Pons (tissue), 1 donor: Measurements from ENCODE around the gene P2RX1.

Experiments
- DNase-seq: peaks from one replicate; pipeline ENCODE4 v3.0.0-alpha.2; 2016; ENCODE audit warnings: low spot score

Gene P2RX1

DNA sequence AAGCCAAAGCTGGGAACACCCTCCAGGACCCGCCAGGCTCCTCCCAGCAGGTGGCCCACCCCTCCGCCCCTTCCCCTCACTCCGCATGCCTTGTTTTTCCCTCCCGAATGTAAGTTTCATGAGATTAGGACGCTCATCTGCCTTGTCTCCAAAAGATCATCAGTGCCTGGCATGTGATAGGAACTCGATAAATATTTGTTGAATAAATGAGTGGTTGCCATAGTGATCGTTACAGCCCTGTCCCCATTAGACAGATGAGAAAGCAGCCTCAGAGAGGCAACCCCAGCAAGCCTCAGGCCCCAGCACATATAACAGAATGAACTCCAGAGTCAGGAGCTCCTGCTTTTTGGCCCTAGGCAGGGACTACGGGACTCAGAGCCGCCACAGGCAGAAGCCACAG lies 28.5 kb downstream of the P2RX1 start:
- no peak for DNase-seq

DNA sequence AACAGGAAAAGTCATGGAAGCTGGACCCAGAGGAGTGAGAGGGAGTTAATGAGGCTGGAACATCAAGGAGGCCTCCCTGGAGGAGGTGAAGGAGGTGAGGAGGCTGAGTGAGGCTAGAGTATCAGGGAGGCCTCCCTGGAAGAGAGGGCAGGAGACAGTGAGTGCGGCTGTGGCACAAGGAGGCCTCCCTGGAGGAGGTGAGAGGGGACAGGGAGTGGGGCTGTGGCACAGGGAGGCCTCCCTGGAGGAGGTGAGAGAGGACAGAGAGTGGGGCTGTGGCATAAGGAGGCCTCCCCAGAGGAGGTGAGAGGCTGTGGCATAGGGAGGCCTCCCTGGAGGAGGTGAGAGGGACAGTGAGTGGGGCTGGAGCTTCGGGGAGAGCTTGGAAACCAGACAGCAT lies 28.9 kb downstream of the P2RX1 start:
- DNase-seq, result no peak

DNA sequence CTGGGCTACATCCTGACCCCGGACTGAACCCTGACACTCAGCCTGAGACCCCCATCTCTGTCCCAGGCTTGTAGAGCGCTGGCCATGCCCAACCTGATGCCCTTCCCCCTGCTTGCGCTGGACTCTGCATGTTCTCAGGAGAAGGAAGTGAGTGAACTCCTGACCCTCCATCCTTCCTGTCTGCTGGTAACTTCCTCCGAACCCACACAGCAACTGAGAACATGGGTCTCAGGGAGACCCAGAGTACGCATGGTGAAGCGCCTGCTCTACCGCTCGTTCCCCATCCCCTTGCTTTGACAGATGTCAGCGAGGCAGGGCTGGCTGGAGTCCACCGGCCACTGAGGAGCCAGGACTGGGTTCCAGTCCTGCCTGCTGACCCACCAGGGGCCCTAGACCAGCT lies 29.5 kb downstream of the P2RX1 start:
- DNase-seq, result peak; percentile 73

DNA sequence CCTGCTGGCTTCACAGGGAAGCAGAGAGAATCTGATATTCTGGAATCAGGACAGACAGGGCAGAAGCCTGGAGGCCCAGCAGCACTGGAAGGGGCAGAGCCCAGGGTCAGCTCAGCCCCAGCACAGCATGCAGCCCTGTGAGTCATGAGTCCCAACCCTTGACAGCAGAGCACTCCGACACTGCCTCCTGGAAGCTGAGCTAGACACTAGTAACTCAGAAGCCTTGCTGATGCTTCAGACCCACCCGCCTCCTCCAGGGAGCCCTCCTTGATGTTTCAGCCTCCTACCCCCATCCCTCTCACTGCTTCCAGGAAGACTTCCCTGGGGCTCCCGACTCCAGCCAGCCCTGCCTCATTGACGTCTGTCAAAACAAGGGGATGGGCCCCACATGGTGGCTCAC lies 30.3 kb downstream of the P2RX1 start:
- no peak for DNase-seq

DNA sequence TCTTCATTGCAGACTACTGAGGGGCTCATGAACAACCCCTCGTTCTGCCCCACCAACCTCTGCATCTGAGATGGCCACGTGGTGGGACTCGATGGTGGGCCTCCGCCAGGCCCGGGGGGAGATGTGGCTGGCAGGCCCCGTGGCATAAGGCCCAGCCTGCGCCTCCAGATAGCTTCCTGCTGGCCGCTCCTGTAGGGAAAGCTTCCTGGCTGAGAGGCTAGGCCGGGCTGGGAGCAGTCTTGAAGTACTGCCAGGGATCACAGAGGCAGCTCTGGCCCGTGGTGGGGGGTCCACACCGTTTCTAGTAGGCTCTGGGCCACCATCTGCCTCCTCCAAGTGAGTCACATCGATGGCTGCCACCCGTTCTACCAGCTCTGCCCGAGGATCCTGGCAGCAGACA lies 31.0 kb downstream of the P2RX1 start:
- no peak for DNase-seq

DNA sequence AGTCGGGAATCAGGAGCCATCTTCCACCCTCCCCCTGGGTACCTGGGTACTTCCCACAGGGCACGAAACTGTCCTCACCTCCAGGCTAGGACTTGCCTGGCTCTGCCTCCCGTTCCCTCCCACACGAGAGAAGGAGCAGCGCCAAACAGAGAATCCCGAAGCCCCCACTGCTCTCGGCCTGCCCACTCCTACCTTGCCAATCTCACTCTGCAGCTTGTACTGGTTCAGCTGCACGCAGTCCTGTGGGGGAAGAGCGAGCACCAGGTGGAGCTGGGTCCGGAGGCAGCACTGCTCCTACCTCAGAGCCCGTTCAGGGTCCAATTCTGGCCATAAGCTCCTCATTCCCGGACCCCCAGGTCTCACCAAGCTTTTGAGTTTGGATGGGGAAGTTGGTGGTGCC lies 32.1 kb downstream of the P2RX1 start:
- DNase-seq, result no peak

DNA sequence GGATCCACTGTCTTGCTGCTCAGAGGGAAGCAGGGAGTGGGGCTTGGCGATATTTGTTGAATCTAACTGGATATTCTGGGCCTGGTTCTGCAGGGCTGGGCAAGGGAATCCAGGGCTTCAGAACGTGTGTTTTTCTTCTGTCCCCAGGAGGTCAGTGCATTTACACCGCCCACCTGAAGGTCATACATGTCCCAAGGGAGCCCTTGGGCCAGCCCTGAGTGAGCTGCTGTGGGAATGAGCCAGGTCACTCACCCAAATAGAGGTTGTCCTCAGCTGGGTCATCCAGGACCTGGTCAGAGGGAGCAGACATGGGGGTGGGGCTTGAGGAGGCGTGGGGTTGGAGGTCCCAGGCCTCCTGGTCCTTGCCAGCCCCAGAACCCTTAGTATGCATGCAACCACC lies 34.0 kb downstream of the P2RX1 start:
- DNase-seq, result no peak

DNA sequence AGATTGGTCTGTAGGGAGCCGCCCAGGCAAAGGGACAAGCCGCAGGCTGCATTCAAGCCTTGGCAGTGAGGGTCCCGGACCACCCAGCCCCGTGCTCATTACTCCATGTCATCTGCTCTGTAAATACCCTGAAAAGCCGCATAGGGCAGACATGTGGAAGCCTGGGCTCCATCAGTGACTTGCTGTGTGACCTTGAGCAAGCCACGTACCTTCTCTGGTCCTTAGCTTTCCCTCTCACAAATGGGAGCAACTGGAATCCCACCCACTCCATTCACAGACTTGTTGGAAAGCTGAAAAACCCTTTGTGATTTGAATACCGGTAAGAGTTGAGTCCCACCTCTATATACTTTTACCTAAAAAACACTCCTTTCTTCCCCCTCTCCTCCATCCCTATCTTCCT lies 35.3 kb downstream of the P2RX1 start:
- no peak for DNase-seq

DNA sequence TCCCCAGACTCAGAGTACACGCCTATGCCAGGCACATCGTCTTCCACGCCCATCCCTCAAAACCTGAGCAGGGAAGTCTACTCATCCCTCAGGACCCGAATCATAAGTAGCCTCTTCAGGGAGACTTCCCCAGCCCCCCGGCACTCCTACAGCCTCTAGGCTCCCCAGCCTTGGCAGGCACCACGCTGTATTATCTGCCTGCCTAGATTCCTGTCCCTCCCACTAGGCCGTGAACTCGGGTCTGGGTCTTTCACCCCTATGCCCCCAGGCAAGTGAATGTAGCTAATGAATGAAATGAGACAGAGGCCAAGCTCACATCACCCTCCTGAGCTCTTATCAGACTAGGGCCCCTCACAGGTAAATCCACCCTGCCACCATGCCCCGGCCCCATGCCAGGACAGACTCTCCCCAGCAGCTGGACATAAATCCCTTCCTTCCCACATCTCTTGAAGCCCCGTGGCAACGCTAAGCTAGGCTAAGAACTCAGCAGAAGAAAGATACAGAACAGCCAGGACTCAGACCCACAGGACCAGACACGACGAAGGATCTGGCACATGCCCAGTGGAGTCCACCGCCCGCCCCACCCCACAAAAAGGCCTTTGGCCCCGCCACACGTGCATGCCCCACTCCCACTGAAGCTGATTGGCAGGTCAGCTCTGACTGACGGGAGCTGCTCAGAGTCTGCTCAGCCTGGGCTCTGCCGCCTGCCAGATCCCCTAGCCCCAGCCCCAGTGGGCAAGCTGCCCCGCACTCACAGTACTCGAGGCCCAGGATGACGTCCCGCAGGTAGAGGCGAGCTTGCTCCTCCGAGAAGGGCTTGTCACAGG lies 36.5 kb downstream of the P2RX1 start:
- DNase-seq, result no peak

DNA sequence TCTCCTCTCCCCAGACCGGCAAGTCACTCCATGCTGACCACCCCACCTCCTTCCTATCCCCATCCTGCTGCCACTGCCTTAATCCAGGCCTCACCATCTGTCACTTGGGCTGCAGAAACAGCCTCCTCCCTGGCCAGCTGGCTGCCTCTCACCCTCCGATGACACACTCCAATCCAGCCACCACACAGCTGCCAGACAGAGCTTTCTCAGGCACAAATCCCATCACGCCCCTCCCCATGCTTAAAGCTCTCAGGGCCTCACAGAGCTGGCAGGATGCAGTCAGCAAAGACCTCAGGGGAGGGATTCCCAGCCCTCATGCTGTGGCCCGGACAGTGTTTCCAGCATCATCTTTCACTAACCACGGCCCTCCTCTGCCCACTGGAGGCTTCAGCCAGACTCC lies 37.1 kb downstream of the P2RX1 start:
- DNase-seq, result no peak

DNA sequence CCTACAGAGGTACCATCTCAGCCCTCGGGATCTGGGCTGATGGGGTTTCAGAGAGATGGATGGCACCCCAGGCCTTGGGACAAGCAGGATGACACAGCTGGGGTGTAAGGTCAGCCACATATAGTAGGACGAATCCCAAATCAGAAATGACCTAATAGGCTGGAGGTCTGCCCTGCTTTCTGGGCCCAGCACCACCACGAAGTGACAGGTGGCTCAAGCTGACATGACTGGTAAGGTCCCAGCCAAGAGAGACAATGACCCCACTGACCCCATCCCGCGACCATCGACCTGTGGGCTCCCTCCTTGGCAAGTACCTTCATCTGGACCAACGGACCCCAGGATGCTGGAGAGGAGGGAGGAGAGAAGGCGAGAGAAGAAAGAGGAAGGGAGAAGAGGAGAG lies 39.0 kb downstream of the P2RX1 start:
- no peak for DNase-seq

DNA sequence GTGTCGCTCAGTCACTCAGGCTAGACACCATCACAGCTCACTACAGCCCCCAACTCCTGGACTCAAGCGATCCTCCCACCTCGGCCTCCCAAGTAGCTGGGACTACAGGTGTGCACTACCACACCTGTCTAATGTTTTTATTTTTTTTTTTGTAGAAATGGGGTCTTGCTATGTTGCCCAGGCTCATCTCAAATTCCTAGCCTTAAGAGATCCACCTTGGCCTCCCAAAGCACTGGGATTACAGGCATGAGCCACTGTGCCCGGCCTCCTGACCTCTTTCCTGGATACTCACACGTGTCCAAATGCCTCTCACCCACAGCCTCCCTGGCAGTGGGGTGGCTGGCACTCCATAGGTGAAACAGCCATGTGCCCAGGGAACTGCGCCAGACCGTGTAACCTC lies 40.9 kb downstream of the P2RX1 start:
- no peak for DNase-seq

DNA sequence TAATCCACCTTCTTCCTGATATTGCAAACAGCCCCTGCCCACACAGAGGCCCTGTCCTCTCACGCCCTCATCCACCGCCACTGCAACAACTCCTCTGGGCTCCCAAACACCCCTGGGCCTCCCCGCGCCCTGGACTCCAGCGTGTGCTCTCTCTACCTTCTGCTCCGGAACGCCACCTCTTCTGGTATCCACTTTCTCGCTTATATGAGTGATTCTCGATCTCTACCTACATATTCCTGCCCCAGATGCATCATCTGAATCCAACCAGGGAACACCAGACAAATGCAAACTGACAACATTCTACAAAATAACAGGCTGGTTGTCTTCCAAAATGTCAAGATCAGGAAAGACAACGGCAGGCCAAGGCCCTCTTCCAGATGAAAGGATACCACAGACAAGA lies 42.4 kb downstream of the P2RX1 start:
- DNase-seq, result no peak

DNA sequence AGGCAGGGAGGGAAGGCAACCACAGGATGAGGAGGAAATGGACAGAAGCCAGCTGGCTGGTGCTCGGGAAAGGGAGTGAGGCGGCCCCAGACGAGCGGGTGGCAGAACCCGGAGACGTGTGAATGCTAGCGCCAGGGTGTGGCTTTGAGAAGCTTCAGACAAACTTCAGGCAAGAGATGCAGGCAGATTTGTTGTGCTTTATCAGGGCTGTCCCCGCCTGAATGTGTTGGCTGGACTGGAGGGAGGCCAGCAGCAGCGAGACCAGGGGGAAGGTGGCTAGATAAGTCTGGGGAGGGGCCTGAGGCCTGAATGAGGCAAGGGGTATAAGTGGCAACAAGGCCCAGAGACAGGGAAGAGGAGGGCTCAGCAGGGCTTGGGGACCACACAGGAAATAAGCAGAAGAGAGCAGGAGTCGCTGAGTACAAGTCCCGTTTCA lies 45.4 kb downstream of the P2RX1 start:
- DNase-seq, result no peak

DNA sequence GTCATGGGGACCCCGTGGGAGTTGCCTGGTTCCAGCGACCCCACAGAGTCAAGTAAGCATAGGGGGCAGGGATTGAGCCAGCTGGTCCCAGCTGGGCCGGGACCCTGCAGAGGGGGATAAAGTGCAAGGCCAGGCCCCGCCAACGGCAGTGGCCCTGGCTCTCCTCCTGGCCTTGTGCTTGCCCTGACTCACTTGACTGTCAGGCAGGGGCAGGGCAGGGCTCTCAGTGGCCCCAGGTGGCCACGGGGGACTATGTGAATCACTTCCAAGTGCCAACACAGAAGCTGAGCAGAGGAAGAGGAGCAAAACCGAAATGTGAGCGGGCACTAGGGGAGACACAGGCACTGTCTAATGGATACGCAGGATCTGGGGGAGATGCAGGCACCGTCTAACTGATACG lies 48.7 kb downstream of the P2RX1 start:
- DNase-seq, result no peak

DNA sequence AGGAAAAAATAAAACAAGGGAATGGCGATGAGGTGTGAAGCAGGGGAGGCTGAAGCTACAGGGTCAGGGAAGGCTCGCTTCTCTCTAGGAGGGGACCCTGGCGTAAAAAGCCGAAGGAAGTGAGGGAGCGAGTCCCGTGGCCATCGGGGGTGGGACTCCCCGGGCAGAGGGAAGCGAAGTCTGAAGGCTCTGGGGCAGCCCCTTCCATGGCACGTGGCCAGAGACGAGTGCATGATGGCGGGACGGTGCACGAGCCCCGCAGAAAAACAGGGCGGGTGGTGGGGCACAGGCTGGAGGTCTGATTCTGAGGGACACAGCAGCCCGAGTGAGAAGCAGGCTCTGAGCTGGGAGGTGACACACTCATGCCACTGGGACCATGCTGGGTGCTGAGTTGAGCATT lies 49.2 kb downstream of the P2RX1 start:
- no peak for DNase-seq

DNA sequence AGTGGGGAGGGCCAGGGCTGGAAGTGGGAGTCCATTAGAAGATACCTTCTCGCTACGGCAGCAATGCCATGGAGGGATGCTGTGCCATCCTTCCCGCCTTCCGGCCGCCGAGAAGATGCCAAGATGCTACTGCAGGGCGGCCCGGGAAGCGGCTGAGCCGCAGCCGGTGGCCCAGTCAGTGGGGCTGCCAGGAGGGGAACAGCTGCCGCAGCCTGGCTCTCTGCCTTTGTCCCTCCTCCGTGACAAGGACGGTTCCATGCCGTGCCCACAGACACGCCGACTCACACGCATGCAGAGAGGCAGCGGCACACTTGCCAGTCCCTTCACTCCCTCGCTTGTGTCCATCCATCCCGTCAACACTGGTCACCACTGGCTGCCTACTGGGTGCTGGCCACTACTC lies 50.0 kb downstream of the P2RX1 start:
- DNase-seq, result no peak

DNA sequence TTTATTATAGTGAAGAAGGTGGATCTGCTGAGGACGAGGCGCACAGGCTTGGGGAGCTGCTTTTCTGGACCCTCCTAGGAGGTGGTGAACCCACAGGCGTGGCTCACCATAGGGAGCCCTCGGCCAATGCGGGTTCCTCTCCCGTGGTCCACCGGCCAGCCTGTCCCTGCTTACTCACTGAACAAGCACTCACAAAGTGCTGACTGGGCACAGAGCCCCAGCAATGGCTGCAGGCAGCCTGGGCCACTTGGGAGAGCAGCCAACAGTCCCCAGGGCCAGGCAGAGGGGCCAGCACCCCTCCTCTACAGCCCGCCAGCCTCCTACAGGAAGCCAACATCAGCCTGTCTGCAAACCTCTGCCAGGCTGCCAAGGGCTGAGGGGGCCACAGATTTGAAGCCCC lies 51.1 kb downstream of the P2RX1 start:
- no peak for DNase-seq

DNA sequence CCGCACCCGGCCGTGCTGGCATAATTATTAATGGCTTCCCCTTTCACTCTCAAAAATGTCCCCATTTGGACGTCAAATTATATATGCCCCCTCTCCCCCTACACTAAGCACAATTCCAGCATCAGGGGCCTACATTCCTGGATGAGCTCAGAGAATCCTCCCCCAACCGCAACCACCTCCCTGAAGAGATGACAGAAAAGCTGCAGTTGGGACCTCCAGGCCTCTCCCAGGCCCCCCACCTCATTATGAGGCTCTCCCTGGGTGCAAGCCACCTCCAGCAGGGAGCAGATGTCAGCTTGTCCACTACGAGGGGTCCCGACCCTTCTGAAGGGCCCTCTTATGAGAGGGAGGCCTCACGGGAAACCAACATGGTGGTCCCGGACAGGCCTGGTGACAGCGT lies 51.7 kb downstream of the P2RX1 start:
- no peak for DNase-seq

DNA sequence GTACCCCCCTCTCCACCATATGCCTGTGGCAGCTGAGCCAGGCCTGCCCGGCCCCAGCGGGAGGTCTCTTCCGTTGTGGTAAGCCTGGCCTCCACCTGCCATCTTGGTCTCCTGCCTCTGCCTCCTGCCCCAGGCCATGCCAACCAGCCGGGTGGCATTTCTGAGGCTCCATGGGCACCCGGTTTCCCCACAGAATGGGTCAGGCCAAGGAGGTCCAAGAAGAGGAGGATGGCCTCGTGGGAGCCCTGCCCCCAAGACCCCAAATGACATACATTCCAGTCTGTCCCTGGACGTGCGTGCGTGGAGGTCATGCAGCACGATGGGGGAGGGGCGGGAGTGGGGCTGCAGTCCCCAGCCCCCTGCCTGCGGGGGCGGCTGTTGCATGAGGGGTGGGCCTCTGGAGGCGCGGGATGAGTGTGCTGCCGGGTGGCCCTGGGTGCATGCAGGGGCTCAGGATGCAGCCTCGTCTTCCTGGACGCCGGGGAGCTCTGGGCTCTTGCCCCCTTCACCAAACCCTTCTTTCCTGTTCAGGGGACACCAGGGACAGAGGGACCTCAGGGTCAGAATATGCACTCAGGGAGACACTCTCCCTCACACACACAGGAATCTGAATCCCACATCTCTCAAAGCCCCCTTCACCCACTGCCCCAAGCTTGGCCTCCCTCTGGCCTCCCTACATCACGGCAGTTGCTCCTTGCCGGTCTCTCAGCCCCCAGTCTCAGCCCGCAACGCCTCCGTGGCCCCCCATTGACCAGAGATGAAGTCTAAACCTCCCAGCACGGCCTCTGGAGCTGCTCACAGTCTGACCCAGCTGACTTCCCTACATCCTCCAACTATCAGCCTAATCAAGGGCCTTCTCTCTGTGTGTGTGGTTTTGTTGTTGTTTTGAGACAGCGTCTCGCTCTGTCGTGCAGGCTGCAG lies 54.2 kb downstream of the P2RX1 start:
- no peak for DNase-seq

DNA sequence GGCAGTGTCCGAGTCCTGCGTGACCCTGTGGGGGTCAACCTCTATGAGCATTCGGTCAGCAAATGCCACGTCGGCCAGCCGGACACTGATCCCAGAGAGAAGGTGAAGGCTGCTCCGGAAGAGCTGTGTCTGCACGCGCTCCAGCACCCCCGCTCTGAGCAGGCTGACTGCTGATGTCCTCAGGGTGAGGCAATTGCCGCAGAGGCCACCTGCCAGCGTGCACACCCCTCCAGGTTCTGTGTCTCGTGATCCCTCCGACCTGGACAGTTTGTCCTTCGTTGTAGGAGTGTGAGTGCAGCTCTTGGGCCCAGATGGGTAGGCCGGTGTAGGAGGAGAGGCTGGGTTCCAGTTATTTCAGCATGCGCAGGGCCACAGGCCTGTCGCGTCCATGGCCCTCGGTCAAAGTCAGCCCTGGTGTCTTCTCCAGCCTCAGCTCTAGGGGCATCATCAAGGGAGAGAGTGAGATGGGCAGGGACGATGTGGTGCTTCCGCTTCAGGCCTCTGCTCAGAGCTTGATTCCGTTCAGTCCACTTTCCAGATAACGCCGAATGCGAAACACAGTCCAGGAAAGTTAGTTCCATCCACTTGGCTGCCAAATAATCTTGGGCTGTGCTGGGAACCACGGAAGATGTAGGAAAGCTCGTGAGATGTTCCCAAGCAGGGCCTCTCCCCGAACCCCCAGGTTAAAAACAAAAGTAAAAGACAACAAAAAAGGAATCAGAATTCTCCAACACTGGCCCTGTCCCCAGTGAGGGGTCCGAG lies 55.1 kb downstream of the P2RX1 start:
- DNase-seq, result no peak

DNA sequence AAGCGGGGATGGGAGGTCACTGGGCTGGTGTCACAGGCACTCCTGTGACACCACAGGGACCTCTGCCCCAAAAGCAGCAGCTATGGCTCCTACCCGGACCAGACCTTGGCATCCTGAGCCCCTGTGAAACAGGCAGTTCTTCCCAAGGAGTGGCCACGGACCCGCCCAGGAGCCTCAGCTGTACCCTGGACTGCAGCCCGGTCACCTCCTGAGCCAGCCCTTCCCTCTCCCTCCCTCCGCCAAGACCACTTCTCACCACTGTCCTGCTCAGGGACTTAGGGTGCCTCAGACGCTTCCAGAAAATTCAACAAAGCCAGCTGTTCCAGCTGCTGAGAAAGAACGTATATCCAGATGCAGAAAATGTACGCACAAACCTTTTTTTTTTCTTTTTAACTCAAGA lies 56.3 kb downstream of the P2RX1 start:
- DNase-seq, result no peak
